Activated CD8-positive, alpha-beta memory T cell treated with anti-CD3 and anti-CD28 coated beads for 48 hours (primary cell): ENCODE results near the gene FIBCD1.
"Not testable (repeated sequence)": the region's sequence is repeated elsewhere in the genome, so short reads cannot be mapped to it uniquely, and the experiment has no call there.

Source experiments
- DNase-seq, 3 experiments: peaks; one replicate each; pipeline ENCODE4 v3.0.0-alpha.2; 2020; ENCODE audit warnings: low read depth in 2 of 3, low spot score in 2 of 3

FIBCD1 gene

GRCh38 chr9:130910670-130911069, 28.4 kb downstream of the FIBCD1 start:
- not testable (repeated sequence) for DNase-seq

GRCh38 chr9:130910041-130910440, 29.0 kb downstream of the FIBCD1 start:
- not testable (repeated sequence) for DNase-seq

DNA sequence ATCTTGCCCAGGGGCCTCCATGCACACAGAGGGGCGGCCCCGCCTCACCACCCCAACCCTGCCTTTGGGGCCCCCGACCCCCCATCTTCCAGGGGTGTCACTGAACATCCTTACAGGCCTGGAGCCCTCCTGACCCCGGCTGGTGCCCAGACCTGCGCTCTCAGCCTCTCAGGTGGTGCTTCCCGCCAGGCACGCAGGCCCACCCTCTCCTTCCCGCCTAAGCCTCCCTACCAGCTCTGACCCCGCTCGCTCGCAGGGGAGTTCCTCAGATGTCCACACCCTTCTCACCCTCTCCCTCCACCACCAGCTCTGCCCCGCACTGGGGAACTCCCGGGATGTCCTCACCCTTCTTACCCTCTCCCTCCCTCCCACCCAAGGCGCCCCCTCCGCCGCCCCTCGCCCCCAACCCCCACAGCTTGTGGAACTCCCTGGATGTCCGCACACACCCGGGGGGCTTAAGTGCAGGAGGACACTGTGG, 30.1 kb downstream of the FIBCD1 start:
- DNase-seq, result no peak

DNA sequence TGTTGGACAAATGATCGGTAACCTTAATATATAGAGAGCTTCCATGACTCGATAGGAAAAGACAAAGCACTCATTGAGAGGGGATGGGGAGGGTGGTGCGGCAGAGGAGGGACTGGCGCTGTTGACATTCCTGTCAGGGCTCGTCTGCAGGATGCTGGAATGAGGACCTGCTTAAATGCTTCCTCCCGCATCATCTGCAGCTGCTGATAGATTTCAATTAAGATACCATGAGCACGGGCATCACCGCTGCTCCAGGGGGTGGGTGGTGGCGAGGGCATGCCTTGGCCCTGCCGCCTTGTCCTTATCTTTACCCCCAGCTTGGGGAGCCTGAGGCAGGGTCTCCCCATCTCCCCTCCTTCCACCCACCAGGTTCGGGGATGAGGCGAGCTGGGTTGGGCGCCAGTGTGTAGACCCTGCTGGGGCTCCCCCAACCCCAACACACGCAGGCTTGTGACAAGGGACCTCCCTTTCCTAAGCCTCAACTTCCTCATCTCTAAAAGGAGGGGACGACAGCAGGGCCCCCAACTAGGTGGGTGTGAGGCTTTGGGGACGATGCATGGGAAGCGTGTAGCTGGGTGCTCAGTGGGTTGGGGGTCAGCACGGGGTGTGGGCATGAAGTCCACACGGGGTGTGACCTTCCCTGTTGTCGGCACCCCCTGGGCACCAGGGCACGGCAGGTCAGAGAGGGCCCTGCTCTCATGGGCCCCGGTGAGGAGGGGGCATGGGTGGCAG, 30.7 kb downstream of the FIBCD1 start:
- no peak for DNase-seq

- no peak for DNase-seq
Measured at GRCh38 chr9:130906735-130907416, 32.2 kb downstream of the FIBCD1 start.

GRCh38 chr9:130905902-130906734, 32.9 kb downstream of the FIBCD1 start:
- no peak for DNase-seq

DNA sequence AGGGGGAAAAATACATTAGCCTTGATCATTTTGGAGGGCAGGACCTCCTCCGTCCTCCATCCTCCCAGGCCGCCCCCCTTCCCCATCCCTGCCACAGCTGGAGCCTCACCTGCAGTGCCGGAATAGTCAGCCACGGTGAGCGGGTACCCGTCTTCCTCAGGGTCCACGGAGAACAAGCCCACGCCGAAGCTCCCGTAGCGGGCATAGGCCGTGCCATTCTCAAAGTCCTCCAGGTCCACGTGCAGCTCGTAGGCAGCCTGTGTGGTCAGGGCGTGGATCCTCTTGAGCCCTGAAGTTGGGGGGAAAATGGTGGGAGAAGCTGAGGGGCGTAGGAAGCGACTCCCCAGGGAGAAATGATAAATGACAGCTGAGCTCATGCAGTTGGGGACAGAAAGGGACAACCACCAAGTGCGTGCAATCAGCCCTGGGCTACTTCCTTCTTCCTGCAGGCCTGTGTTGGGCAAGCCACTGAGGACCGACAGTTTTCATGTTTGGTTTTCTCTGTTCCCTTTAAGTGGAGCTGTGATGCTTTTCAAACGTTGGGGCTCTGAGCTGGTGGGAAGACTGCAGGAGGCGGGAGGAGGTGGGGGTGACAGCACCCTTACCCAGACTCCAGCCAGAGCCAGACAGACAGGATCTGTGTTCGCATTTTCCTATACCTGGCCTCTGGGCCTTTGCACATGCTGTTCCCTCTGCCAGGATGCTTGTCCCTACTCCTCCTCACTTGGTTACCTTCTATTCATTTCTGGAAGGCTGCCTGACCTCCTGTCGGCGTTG, 33.7 kb downstream of the FIBCD1 start:
- no peak for DNase-seq

DNA sequence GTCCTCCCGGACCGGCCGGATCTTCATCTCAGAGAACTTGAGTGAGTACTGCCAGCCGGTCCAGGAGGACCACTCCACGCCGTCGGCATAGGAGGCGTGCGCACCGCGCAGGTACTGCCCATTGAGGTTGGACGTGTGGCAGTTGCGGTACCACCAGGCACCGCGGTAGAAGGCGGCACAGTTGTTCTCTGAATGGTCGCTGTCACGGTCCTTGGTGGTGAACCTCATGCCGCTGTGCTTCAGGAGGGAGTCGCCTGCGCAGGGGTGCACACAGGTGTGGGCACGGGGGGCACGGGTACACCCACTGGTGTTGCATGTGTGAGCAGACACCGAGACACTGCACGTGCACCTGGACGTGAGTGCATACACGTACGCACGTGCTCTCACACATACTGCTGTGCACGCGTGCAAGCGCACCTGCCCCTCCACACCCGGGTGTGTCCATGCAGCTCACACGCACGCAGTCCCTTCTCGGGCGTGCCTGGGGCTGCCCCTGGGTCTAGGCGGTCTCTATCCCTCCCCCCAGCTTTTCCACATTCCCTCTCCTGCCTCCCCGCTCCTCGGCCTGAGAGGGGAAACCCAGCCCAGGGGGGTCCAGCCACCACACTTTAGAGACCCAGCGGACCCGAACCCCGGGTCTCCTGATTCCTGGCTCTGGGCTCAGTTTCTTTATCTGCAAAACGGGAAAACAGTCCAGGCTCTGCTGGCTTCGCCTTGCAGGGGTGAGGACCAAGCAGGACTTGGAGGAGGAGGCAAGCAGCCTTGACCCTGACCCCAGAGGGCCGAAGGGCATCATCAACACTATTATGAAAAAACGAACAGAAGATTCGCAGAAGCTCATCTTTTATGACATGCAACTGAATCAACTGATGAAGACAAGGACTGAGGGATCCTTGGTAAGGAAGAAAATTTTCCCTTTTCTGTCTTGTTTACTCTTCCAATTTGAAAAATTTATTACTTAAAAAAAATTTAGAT, 34.7 kb downstream of the FIBCD1 start:
- no peak for DNase-seq

DNA sequence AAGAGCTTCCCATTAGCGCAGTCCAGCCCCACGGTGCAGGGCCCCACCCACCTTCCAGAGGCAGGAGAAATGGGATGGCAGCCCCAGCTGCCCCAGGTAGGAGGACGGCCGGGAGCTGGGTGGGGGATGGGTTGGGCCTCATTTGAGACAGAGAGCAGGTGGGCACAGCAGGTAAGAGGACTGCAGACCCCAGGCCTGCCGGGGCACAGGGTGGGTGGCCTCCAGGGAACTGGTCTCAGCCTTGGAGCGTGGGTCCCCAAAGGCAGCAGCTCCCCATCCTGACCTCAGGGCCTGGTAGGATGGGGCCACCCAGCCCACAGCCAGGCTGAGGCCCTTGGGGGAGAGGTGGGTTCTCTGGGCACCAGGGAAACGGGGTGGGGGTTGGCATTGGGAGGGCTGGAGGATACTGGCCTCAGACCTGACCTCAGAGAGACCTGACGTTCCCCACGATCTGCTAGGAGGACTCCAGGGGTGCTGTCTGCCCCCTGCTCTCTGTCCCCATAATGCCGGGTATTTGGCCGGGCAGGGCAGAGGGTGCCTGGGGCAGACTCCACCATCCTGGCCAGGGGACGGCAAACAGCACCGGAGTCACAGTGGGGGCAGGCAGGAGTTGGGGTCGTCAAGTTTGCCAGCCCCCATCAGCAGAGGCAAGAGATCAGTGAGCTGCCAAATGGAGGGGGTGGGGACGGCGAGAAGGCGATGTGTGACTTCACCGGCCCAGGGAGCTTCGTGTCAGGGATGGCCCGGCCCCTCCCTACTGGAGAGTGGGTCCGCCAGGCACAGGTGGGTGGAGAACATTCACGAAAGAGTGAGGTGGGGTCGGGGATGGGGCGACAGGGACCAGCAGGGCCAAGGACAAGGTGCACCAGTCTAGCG, 35.6 kb downstream of the FIBCD1 start:
- no peak for DNase-seq

GRCh38 chr9:130902204-130903185, 36.6 kb downstream of the FIBCD1 start:
- DNase-seq, result no peak

DNA sequence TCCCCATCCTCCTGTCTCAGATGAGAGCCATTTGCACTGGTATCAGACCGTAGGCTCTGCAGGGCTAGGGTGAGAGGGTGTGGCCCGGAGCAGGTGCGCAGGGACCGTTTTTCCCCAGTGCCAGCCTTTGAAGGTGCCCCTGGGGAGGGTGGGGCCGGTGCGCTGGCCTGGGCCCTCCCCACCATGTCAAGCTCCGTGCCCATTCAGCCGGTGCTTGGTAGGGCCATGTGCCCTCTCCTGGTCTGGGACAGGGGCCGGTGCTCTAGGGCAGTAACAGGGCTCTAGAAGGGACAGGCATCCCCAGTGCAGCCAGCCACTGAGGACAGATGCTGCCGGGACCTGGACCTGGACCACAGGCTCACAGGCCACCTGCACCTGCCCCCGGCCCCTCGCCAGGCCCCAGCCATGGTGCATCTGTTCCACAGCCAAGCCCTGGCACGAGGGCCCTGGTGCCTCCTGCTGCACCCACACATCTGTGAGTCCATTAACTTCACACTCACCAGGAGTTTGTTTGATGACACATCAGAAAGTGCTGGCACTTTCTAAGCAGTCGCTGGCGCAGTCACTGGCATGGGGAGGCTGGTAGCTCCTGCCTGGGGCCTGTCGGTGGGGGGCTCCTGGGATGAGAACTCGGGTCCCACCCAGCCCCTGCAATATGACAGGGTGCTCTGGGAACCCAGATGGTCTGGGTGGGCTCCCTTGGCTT, 37.4 kb downstream of the FIBCD1 start:
- DNase-seq, result no peak

GRCh38 chr9:130900701-130901497, 38.1 kb downstream of the FIBCD1 start:
- no peak for DNase-seq

- no peak for DNase-seq
Measured at GRCh38 chr9:130899051-130899748, 39.8 kb downstream of the FIBCD1 start.

GRCh38 chr9:130898552-130898852, 40.5 kb downstream of the FIBCD1 start:
- no peak for DNase-seq

- DNase-seq, result no peak
Measured at GRCh38 chr9:130897848-130898551, 41.0 kb downstream of the FIBCD1 start.
